Fibroblast of pulmonary artery (primary cell): ENCODE measurements around the gene BCAS1.
A peak's percentile ranks its signal among the peaks of the same experiment; 100 is the strongest.

ENCODE experiments used
- DNase-seq: peaks from one replicate; pipeline ENCODE4 v3.0.0-alpha.2; 2010; ENCODE audit warnings: low read depth
- H3K4me3 ChIP-seq: replicated peaks from 2 replicates; pipeline ENCODE4 v1.5.1; 2011; ENCODE audit warnings: low read depth, mild to moderate bottlenecking, control low read depth, low read length, moderate library complexity
- CTCF ChIP-seq: IDR thresholded peaks from 2 replicates; pipeline ENCODE4 v1.5.1; 2011; ENCODE audit warnings: mild to moderate bottlenecking, control low read depth, low read length, inconsistent platforms; ENCODE audit errors: missing control alignments

The BCAS1 gene

GRCh38 chr20:54051068-54051467, 19.3 kb downstream of the BCAS1 start:
- TF ChIP-seq CTCF = no peak
- no peak for DNase-seq

GRCh38 chr20:54048891-54049545, 21.4 kb downstream of the BCAS1 start:
- no peak for TF ChIP-seq CTCF
- DNase-seq = peak; percentile 18
- no peak overlapping the region for H3K4me3 ChIP-seq

More at GRCh38 chr20:54051068-54051467, 19.3 kb downstream of the BCAS1 start:
- H3K4me3 ChIP-seq = no peak overlapping the region

GRCh38 chr20:54048481-54048880, 21.9 kb downstream of the BCAS1 start:
- no peak for DNase-seq
- no peak overlapping the region for H3K4me3 ChIP-seq
- no peak for TF ChIP-seq CTCF

GRCh38 chr20:54047720-54048119, 22.7 kb downstream of the BCAS1 start:
- H3K4me3 ChIP-seq = no peak overlapping the region
- no peak for DNase-seq
- no peak for TF ChIP-seq CTCF

- TF ChIP-seq CTCF = no peak
- no peak for DNase-seq
- no peak overlapping the region for H3K4me3 ChIP-seq
Measured at GRCh38 chr20:54047048-54047447, 23.3 kb downstream of the BCAS1 start.

- peak; percentile 74 for DNase-seq
- H3K4me3 ChIP-seq = no peak overlapping the region
- TF ChIP-seq CTCF = no peak
Measured at GRCh38 chr20:54044156-54044555, 26.2 kb downstream of the BCAS1 start.
